Natural killer cell treated with Interleukin-12 subunit alpha and Interleukin-12 subunit beta and Interleukin-15 and Interleukin-18, amount 100 ng/mL, for 72 hours (primary cell): ENCODE measurements around the gene ITGAD. TPM values are rescaled to one million over a fixed set of nuclear protein-coding genes. Genes with fewer than 3 reads are reported as not detected.

Experiments
- ATAC-seq, 2 donors: fragments of 150-1000 bp; cut with Tn5 transposase in 1 of 2; sonication (Bioruptor Pico), chemical (Tn5 transposase) in 1 of 2; 2 replicates each; pipeline ENCODE4 v1.10.0; 2021
- DNase-seq: peaks from one replicate; pipeline ENCODE4 v3.0.0; 2022; ENCODE audit warnings: low spot score
- H3K27ac Mint-ChIP-seq, 2 donors: 1 replicate in 1 of 2; 2 replicates in 1 of 2; pipeline ENCODE4 v1.8.0; 2022; ENCODE audit warnings: mixed read lengths in 2 of 2, mild to moderate bottlenecking in 1 of 2, moderate library complexity in 1 of 2
- H3K27me3 Mint-ChIP-seq, 2 donors: 1 replicate in 1 of 2; 2 replicates in 1 of 2; pipeline ENCODE4 v1.8.0; 2022; ENCODE audit warnings: mixed read lengths in 2 of 2
- H3K36me3 Mint-ChIP-seq: one replicate; pipeline ENCODE4 v1.8.0; 2022; ENCODE audit warnings: mixed read lengths
- H3K4me1 Mint-ChIP-seq, 2 donors: 1 replicate in 1 of 2; 2 replicates in 1 of 2; pipeline ENCODE4 v1.8.0; 2022; ENCODE audit warnings: low read depth in 2 of 2, mixed read lengths in 2 of 2, mild to moderate bottlenecking in 1 of 2
- H3K4me3 Mint-ChIP-seq: one replicate; pipeline ENCODE4 v1.8.0; 2022; ENCODE audit warnings: mixed read lengths
- H3K9me3 Mint-ChIP-seq: 2 replicates; pipeline ENCODE4 v1.8.0; 2022; ENCODE audit warnings: mixed read lengths
- total RNA-seq, 2 donors: library from RNA; stranded (reverse); gene quantifications; one replicate each; pipeline ENCODE4 v1.2.3, GENCODE V29; 2022

ITGAD gene
- total RNA-seq, 2 donors from 2014 or later = 0.47 TPM; not detected in 1

DNA sequence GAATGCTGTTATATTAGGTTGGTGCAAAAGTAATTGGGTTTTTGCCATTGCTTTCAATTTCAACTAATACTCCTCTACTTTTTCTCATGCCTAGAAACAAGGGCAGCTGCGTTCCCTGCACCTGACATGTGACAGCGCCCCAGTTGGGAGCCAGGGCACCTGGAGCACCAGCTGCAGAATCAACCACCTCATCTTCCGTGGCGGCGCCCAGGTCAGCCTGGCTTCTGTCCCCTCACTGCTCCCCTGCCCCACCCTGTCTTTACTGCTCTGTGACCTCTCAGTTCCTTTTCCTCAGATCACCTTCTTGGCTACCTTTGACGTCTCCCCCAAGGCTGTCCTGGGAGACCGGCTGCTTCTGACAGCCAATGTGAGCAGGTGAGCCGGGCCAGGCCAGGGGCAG, 16.4 kb upstream of the ITGAD start:
- peaks cover 6 to 14% of the 10 kb centered on the region in 2 donors for H3K4me1 Mint-ChIP-seq
- H3K9me3 Mint-ChIP-seq = no peaks in the 10 kb centered on the region
- DNase-seq (no peak), ATAC-seq (no peak)
- no peaks in the 10 kb centered on the region for H3K36me3 Mint-ChIP-seq
- no peak overlapping the region for H3K4me3 Mint-ChIP-seq
- no peaks in the 10 kb centered on the region for H3K27me3 Mint-ChIP-seq
- H3K27ac Mint-ChIP-seq = no peak overlapping the region

DNA sequence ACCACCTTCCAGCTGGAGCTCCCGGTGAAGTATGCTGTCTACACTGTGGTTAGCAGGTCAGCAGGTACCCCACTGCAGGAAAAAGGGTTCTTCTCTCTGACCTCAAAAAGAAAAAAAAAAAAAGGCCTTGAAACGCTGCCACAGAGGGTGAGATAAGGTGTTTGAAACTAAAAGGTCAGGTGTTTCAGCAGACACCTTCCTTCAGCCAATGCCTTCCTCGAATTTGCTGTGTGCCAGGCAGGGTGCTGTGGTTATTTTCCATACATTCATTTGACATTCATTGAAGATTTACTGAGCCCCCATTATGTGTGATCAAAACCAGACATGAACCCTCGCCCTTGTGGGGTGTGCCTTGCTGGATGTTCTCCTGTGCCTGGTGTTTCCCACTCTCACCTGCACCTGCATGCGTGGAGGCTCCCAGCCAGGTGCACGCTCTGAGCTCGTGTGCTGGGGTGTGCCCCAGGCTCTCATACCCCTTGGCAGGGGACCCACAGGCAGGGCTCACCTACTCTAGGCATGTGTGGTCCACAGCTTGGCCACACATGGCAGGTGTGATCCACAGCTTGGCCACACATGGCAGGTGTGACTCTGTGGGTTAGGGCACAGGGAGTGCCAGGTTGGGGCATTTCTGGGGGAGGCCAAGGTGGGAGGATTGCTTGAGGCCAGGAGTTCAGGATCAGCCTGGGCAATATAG, 15.8 kb upstream of the ITGAD start:
- peak overlapping the region in 1 of 2 donors; percentile 27 for H3K27ac Mint-ChIP-seq
- H3K27me3 Mint-ChIP-seq = no peaks in the 10 kb centered on the region
- peak; percentile 49 to 50 for ATAC-seq
- no peaks in the 10 kb centered on the region for H3K36me3 Mint-ChIP-seq
- H3K4me1 Mint-ChIP-seq = peaks cover 8 to 14% of the 10 kb centered on the region in 2 donors
- H3K9me3 Mint-ChIP-seq = no peaks in the 10 kb centered on the region
- no peak overlapping the region for H3K4me3 Mint-ChIP-seq
- no peak for DNase-seq

DNA sequence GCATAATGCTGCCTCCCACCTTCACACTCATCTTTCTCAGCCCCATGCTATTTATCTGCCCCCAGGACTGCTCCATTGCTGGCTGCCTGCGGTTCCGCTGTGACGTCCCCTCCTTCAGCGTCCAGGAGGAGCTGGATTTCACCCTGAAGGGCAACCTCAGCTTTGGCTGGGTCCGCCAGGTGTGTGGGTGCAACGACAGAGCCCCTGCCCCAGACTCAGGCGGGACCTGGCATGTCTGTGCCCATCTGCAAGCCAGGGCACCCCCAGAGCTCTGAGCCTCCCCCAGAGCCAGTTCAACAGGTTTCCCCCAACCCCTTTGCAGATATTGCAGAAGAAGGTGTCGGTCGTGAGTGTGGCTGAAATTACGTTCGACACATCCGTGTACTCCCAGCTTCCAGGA, 12.9 kb upstream of the ITGAD start:
- ATAC-seq (no peak), DNase-seq (no peak)
- H3K9me3 Mint-ChIP-seq = no peaks in the 10 kb centered on the region
- H3K27me3 Mint-ChIP-seq = no peaks in the 10 kb centered on the region
- peaks cover 16 to 17% of the 10 kb centered on the region in 2 donors for H3K4me1 Mint-ChIP-seq
- H3K36me3 Mint-ChIP-seq = no peaks in the 10 kb centered on the region
- no peak overlapping the region for H3K4me3 Mint-ChIP-seq
- no peak overlapping the region for H3K27ac Mint-ChIP-seq

DNA sequence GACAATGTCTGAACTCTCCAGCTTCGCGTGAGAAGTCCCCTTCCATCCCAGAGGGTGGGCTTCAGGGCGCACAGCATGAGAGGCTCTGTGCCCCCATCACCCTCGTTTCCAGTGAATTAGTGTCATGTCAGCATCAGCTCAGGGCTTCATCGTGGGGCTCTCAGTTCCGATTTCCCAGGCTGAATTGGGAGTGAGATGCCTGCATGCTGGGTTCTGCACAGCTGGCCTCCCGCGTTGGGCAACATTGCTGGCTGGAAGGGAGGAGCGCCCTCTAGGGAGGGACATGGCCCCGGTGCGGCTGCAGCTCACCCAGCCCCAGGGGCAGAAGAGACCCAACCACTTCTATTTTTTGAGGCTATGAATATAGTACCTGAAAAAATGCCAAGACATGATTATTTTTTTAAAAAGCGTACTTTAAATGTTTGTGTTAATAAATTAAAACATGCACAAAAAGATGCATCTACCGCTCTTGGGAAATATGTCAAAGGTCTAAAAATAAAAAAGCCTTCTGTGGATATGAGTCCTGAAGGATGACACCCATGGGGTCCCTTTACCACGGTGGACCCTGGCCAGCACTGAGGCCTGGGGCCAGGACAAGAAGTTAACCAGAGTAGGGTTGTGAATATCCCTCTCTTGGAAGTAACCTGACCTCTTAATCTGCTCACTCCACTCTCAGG, 10.5 kb upstream of the ITGAD start:
- Mint-ChIP-seq H3K9me3 (no peaks in the 10 kb centered on the region), H3K36me3 (no peaks in the 10 kb centered on the region), H3K4me3 (no peak overlapping the region), H3K27me3 (no peaks in the 10 kb centered on the region), H3K27ac (peak overlapping the region in 1 of 2 donors; percentile 59), H3K4me1 (peaks cover 22% of the 10 kb centered on the region in 2 donors)
- ATAC-seq (peak; percentile 71 to 77), DNase-seq (peak; percentile 74)

DNA sequence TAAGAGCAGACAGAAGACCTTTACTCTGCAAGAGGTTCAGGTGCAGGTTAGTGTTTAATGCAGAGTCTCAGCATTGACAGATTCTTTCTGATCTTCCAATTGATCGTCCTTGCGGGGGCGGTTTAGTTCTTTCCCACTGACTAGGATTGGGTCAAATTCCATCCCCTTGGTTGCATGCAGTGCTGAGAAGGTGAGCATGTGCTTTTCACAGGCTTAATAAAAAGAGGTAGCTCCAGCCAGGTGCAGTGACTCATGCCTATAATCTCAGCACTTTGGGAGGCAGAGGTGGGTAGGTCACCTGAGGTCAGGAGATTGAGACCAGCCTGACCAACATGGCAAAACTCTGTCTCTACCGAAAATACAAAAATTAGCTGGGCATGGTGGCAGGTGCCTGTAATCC, 7.5 kb upstream of the ITGAD start:
- H3K9me3 Mint-ChIP-seq = no peaks in the 10 kb centered on the region
- H3K27ac Mint-ChIP-seq = no peak overlapping the region
- no peaks in the 10 kb centered on the region for H3K36me3 Mint-ChIP-seq
- peaks cover 20 to 21% of the 10 kb centered on the region in 2 donors for H3K4me1 Mint-ChIP-seq
- no peak for ATAC-seq
- H3K27me3 Mint-ChIP-seq = no peaks in the 10 kb centered on the region
- DNase-seq = no peak
- no peak overlapping the region for H3K4me3 Mint-ChIP-seq

DNA sequence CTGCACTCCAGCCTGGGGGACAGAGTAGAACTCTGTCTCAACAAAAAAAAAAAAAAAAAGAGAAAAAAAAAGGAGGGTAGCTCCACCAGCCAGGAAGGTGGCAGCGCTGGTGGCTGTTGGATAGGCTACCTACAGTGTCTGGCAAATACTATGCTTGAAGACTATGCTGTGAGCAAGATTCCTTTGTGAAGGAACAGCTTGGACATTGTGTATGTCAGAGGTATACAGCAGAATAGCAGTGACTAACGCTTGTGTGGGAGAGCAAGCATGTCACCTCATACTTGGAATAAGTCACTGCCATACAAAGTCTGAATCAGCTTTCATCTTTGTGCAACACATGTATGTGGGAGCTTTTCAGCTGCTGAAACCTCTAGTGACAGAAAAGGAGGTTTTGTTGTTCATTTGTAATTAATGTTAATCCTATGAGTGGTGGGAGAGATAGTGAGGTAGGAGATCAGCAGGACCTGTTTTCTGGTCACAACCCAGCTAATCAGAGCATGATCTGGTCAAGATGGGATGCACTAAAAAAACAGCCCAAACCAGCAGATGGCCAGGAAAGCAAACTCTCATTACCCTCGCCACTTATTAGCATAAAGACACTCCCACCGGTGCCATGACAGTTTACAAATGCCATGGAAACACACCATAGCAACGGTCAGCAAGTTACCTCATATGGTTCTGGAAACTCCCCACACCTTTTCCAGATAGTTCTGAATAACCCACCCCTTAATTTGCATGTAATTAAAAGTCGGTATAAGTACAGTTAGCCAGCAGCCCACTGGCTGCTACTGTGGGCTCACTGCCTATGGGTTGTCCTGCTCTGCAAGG, 6.8 kb upstream of the ITGAD start:
- no peak for DNase-seq
- H3K27me3 Mint-ChIP-seq = no peaks in the 10 kb centered on the region
- no peaks in the 10 kb centered on the region for H3K36me3 Mint-ChIP-seq
- no peaks in the 10 kb centered on the region for H3K9me3 Mint-ChIP-seq
- peak overlapping the region; percentile 31 to 67 for H3K27ac Mint-ChIP-seq
- H3K4me3 Mint-ChIP-seq = no peak overlapping the region
- ATAC-seq = peak; percentile 79 to 85
- H3K4me1 Mint-ChIP-seq = peaks cover 20 to 22% of the 10 kb centered on the region in 2 donors

DNA sequence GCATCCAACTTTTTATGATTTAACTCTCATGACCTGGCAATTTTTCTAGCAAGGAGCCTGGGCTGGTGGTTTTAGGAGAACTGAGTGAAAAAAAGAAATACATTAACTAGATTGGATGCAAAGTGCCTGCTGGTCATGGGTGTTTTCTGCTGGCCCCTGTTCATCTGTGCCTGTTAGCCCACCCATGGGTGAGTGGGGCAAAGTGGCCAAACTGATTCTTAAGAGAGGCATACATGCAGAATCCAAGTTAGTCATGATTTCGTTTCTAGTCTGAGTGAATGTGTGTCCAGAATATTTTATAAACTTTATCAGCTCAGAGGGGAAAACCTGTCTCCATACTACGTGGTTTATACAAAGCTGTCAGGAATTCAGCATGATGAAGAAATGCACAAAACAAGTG, 4.6 kb upstream of the ITGAD start:
- DNase-seq (no peak), ATAC-seq (no peak)
- no peak overlapping the region for H3K27ac Mint-ChIP-seq
- no peaks in the 10 kb centered on the region for H3K9me3 Mint-ChIP-seq
- H3K27me3 Mint-ChIP-seq = no peaks in the 10 kb centered on the region
- peaks cover 10 to 18% of the 10 kb centered on the region in 2 donors for H3K4me1 Mint-ChIP-seq
- H3K4me3 Mint-ChIP-seq = no peak overlapping the region
- no peaks in the 10 kb centered on the region for H3K36me3 Mint-ChIP-seq

DNA sequence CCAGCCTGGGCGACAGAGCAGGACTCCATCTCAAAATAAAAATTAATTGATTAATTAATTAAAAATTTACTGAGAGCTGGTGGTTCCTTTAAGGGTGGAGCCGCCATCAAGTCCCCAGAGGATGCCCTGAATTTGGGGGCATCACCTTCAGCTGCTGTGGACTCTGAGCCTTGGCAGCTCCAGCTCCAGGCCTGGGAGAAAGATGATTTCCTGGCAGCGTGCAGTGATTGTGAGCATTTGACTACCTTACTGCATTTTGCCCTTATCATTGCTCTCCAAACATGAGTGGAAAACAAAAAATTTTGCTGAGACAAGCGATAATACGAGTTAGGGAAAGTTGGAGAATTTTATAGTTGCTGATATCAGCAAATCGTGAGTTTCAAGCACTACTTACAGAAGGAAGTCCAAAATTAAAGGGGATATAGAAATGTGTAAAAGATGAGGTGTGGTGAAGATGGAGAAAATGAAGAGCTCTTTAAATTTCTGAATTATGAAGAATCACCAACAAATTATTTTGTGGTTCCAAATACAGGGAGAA, 2.6 kb upstream of the ITGAD start:
- no peaks in the 10 kb centered on the region for H3K9me3 Mint-ChIP-seq
- peaks cover 10 to 18% of the 10 kb centered on the region in 2 donors for H3K4me1 Mint-ChIP-seq
- no peak overlapping the region for H3K4me3 Mint-ChIP-seq
- no peak for ATAC-seq
- no peak overlapping the region for H3K27ac Mint-ChIP-seq
- no peak for DNase-seq
- no peaks in the 10 kb centered on the region for H3K36me3 Mint-ChIP-seq
- no peaks in the 10 kb centered on the region for H3K27me3 Mint-ChIP-seq

DNA sequence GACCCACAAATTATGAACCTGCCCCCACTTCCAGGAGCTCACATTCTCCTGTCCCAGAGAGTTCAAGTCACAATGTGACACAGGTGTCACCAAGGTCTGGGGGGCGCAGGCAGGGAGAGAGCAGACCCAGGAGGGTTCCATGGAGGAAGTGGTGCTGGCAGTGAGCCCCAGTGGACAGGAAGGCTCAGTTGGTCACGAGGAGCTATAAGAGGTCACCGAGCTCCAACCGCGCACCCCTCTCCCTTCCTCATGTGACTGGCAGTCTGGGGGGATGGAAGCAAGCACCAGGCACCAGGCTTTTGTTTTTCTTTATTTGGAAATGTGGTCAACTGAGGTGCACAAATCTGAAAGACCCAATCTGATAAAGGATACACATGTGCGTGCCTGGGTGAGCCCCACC, 2.5 kb downstream of the ITGAD start:
- Mint-ChIP-seq H3K4me3 (no peak overlapping the region), H3K4me1 (peaks cover 20 to 27% of the 10 kb centered on the region in 2 donors), H3K9me3 (peaks cover 4% of the 10 kb centered on the region), H3K27me3 (no peaks in the 10 kb centered on the region), H3K27ac (no peak overlapping the region), H3K36me3 (peaks cover 6% of the 10 kb centered on the region)
- DNase-seq (no peak), ATAC-seq (no peak)

DNA sequence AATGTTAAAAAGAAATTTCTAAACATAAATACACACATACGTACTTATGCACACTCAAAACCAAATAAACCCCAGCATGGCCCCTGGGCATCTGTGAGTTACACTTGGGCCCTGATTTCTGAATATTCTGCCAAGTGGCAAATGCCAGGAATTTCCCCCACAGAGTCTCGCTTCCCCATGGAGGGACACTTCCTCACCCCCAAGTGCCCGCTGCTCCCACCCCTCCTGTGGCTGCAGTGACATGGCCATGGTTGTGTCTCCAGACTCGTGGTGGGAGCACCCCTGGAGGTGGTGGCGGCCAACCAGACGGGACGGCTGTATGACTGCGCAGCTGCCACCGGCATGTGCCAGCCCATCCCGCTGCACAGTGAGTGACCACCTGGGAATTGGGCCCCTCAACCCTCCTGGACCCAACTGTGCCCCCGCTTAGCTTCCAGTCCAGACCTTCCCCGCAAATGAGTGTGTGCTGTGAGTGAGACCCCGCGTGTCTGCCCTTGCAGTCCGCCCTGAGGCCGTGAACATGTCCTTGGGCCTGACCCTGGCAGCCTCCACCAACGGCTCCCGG, 4.0 kb downstream of the ITGAD start:
- Mint-ChIP-seq H3K4me1 (peaks cover 20 to 25% of the 10 kb centered on the region in 2 donors), H3K9me3 (peaks cover 4% of the 10 kb centered on the region), H3K27me3 (no peaks in the 10 kb centered on the region), H3K36me3 (peaks cover 6% of the 10 kb centered on the region), H3K4me3 (no peak overlapping the region), H3K27ac (no peak overlapping the region)
- ATAC-seq = no peak
- DNase-seq = no peak

DNA sequence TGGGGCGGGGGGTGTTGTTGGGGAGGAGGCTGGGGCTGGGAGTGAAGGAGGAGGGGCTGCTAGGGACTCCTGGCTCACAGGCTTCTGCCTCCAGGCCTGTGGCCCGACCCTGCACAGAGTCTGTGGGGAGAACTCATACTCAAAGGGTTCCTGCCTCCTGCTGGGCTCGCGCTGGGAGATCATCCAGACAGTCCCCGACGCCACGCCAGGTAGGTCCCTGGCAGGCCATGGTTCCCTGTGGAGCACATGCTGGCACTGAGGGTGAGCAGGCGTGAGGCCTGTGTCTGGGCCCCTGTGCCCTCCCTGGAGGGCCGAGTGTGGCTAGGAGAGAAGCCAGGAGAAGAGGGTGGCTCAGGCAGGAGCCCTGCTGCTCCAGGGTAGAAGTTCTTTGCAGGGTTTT, 4.6 kb downstream of the ITGAD start:
- DNase-seq (no peak), ATAC-seq (no peak)
- no peak overlapping the region for H3K27ac Mint-ChIP-seq
- peaks cover 4% of the 10 kb centered on the region for H3K9me3 Mint-ChIP-seq
- peaks cover 22 to 26% of the 10 kb centered on the region in 2 donors for H3K4me1 Mint-ChIP-seq
- H3K4me3 Mint-ChIP-seq = peak overlapping the region; percentile 36
- peaks cover 6% of the 10 kb centered on the region for H3K36me3 Mint-ChIP-seq
- no peaks in the 10 kb centered on the region for H3K27me3 Mint-ChIP-seq

DNA sequence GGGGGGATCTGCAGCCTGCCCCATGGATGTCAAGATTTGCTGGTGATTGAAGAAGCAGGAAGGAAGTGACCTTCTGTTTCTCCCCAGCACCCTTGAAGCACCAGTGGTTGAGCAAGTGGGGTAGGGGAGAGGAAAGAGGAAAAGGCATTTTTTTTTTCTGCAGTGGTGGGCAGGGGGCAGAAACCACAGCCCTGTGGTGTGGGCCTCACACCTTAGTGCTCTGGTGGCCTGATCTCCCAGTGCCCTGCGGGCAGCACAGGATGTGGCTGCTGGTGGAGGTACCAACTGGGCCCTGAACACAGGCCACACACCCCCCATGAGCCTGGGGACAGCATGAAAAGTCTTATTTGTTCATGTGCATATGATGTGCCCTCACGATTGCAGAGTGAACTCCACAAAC, 7.1 kb downstream of the ITGAD start:
- peak overlapping the region; percentile 53 to 77 for H3K27ac Mint-ChIP-seq
- ATAC-seq = peak; percentile 90 to 91
- H3K4me1 Mint-ChIP-seq = peaks cover 25 to 27% of the 10 kb centered on the region in 2 donors
- H3K9me3 Mint-ChIP-seq = peaks cover 4% of the 10 kb centered on the region
- DNase-seq = peak; percentile 74
- peak overlapping the region; percentile 70 for H3K4me3 Mint-ChIP-seq
- H3K27me3 Mint-ChIP-seq = no peaks in the 10 kb centered on the region
- peaks cover 6% of the 10 kb centered on the region for H3K36me3 Mint-ChIP-seq

DNA sequence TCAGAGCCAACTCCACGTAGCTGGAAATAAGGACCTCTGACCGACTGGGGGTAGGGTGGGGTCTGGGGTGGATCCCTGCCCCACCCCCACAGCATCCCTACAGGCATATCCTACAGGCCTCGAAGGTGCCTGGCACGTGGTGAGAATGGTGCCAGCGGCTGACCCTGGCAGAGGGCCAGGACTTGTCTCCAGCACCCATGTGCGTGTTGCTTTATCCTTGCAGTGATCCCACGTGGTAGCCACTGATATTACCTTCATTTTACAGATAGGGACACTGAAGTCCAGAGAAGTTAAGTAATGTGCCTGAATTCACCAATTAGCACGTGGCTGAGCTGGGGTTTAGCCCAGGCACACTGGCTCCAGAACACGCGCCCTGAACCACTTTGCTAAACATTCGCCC, 8.3 kb downstream of the ITGAD start:
- no peak for ATAC-seq

More for the DNA sequence above, 8.3 kb downstream of the ITGAD start:
- Mint-ChIP-seq H3K27ac (no peak overlapping the region), H3K4me1 (peaks cover 25 to 27% of the 10 kb centered on the region in 2 donors), H3K4me3 (no peak overlapping the region), H3K9me3 (peaks cover 4% of the 10 kb centered on the region), H3K36me3 (peaks cover 6% of the 10 kb centered on the region), H3K27me3 (no peaks in the 10 kb centered on the region)
- no peak for DNase-seq
